Ramos (cell line): ENCODE measurements around the gene MMP28.

ENCODE experiments used
- in situ Hi-C: fragments of 300-500 bp; cut with MboI; formaldehyde crosslinking; loops from one replicate; pipeline ENCODE4 v1.14.3; 2022; ENCODE audit warnings: low sequenced_read_pairs; ENCODE audit not compliant: unreplicated experiment

The MMP28 gene

DNA sequence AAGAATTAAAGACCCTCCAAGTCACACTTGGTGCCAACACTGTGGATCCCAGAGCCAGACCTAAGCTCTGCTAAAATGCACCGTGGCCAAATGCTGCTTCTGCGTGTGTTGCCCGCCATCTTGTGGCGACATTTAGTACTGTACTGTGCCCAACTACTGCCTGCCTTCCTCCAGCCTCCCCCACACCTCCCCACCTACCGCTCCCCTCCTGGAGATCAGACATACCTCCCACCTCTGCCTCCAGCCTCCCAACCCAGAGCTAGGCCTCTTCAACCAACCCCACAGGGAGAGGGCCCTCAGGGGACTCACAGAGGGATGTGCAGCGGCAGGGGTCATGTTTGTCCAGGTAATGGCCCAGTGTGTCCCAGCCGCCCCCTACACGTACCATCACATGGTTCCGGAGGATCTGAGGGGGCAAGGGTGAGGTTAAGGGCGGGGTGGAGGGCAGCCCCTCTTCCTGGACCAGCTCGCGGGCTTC is 47.9 kb downstream of the MMP28 start:
- in situ Hi-C loops: loop anchor here (5.0 to 10.0 kb wide), 2 partner anchors 140 to 433 kb away; no protein-coding TSS in a partner anchor

DNA sequence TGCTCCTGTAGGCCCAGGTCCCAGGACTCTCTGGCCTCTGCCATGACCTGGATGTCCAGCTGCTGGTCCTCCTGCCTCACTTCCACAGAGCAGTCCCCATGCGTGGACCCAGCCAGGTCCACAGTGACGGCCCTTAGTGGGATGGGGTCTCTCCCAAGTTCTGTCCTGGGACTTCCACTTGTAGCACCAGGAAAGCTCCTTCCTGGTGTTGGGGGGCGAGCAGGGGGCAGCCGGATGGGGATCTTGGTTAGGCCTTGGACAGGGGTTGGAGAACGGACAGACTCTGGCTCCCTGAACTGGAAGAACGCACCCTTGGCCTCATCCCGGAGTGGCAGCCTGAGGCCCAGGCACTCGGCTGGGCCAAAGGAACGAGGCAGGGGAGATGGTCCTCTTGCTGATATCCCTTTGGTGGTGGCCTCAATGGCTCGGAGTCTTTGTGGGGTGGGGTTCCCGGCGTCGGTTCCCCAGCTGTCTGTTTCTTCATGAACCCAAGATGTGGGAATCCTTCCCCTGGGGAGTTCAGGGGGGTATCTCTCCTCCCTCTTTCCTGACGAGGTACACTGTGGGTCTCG is 49.6 kb downstream of the MMP28 start:
- in situ Hi-C loops: loop anchor here (5.0 to 10.0 kb wide), 2 partner anchors 139 to 431 kb away; no protein-coding TSS in a partner anchor

DNA sequence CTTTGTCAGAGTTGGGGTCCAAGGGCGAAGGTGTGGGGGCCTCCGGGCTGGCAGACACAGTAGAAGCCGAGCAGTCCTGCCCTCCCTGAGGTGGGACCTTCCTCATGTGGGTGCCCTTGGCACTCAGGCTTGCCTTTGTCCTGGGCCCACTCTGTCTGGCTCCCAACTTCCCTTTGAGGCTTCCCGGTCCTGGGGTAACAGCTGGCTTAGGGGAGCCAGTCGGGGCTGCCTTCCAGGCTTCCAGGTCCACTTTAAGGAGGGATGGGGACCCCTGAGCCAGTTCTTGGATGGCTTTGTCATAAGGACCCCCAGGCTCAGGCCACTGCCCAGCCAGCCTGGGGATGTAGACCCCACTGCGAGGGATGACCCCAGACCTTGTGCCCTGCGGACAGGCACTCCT is 50.2 kb downstream of the MMP28 start:
- in situ Hi-C loops: loop anchor here (5.0 to 10.0 kb wide), 2 partner anchors 138 to 430 kb away; no protein-coding TSS in a partner anchor

DNA sequence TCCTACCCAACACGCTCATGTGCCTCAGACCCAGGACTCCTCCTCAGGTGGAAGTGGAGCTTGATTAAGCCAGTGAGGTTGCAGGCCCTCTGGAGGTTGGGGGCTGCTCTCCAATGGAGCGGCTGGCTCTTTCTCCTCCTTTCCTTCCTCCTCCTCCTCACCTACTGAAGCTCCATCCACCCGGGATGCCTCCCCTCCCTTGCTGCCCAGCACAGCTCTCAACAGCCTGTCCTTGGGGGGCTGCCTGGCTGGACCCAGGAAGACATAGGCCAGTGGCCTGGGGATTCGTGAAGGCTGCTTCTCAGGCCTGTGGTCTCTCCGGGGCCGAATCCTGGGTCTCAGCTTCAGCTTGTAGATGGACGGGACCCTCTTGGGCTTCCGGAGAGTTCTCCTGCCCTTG is 50.6 kb downstream of the MMP28 start:
- in situ Hi-C loops: loop anchor here (5.0 to 10.0 kb wide), 2 partner anchors 138 to 430 kb away; no protein-coding TSS in a partner anchor

DNA sequence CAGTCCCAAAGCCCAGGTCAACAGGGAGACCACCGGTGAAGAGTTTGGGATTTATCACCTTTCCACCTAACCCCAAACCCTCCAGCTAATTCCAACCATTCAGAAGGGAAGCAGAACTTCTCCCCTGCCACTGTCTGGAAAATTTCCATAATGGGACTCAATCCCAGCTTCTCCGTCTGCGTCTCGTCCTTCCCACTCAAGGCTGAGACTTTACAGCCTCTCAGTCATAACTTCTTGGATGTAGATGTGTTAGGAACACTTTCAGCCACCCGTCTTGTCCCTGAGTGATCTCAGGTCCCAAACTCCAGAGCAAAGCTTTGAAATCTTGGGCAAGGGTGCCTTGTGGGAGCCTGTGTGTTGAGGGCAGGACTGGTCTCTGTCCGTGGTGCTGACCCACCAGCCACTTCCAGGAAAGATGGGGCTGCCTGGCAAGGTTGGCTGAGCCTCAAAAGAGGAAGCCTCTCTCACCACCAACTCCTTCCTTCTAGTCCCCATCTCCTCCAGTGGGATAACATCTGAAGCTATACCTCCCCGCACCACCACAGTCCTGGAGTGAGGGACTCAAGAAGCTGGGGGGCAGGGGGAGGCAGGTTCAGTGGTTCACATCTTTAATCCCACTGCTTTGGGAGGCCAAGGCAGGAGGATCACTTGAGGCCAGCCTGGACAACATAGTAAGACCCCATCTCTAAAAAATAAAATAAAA is 51.7 kb downstream of the MMP28 start:
- in situ Hi-C loops: loop anchor here (10.0 kb wide), 1 partner anchor 429 kb away; no protein-coding TSS in a partner anchor

DNA sequence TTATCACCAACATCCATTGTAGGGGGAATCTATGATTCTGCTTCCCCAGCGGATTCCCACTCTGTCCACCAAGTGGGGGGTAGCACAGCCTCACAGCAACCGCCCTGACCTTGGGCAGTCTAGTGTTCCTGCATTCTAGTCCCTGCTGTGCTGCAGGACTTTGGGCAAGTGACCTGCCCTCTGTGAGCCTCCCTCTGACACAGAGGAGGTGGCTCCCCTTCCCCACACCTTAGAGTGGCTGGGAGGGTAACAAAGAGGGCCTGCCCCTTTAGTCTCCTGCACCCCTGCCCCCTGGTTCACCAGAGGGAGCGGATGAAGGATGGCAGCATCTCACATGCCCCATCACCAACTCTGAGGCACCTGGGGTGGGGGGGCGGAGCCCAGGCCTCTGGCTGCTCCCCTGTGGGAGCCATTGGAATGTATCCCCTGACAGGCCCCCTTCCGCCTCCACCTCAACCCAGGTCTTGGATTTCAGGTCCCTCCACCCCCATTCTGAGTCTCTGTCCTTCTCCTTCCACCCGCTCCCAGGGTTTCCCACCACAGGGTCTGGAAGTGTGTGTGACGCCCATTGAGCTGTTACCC is 52.5 kb downstream of the MMP28 start:
- in situ Hi-C loops: loop anchor here (10.0 kb wide), 1 partner anchor 428 kb away; no protein-coding TSS in a partner anchor

DNA sequence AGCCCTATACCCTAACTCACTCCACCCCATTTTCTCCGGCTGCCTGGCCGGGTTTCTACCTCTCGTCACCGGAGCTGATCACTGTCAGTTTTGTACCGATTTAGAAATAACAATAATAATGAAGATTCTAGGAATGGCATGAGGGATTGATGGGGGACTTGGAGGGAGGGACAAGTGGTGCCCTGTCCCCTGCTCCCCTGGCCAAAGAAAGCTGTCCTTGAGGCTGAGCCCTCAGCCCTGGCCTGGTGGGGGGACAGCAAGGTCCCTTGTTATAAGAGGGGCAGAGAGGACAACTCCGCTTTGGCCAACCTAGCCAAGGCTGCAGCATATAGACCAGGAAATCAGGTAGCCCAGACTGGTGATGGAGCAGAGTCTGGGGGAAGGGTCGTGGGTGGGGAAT is 52.9 kb downstream of the MMP28 start:
- in situ Hi-C loops: loop anchor here (10.0 kb wide), 1 partner anchor 428 kb away; no protein-coding TSS in a partner anchor

DNA sequence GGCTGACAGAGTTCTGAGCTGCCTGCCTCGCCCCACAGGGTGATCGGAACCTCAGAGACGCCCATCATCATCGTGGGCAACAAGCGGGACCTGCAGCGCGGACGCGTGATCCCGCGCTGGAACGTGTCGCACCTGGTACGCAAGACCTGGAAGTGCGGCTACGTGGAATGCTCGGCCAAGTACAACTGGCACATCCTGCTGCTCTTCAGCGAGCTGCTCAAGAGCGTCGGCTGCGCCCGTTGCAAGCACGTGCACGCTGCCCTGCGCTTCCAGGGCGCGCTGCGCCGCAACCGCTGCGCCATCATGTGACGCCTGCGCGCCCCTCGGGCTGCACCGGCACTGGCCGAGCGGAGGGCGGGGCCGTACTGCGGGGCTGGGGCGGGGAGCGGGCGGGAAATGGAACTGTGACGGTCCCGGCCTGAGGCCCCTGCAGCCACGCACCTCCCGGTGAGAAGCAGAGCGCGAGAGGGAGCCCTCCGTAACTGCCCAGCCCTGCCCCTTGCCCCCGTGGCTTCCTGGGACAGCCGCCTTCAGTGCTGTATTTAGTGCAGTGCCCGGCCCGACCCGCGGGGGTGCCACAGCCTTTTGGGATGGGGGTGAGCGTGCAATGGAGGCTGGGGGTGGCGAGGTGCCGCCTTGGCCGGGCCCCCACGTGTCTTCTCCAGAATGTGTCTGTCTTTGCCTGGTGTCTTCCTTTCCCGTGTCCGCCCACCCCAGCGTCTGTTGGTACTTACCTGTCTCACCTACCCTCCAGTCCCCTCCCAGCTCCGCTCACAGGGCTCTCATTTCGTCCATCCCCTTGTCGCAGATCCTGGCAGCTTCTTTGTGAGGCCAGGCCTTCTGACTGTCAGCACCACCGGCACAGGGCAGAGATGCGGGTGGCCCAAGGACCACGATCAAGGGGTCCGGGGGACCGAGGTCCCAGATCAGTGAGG is 54.2 kb downstream of the MMP28 start:
- in situ Hi-C loops: loop anchor here (10.0 kb wide), 1 partner anchor 426 kb away; no protein-coding TSS in a partner anchor

DNA sequence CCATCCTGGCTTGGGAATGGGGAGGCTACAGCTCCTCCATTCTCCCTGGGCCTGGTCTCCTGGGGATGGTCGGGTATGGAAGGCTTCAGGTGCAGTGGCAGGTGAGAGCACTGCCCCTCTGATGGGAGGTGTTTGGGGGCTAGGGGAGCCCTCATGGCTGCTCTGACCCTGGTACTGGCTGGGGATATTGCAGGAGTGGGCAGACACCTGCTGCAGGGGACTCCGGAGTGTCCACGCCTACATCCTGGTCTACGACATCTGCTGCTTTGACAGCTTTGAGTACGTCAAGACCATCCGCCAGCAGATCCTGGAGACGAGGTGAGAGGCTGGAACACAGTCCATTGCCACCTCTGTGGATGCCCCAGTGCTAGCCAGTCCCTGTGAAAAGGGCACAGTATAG is 55.2 kb downstream of the MMP28 start:
- in situ Hi-C loops: loop anchor here (10.0 kb wide), 1 partner anchor 425 kb away; no protein-coding TSS in a partner anchor

DNA sequence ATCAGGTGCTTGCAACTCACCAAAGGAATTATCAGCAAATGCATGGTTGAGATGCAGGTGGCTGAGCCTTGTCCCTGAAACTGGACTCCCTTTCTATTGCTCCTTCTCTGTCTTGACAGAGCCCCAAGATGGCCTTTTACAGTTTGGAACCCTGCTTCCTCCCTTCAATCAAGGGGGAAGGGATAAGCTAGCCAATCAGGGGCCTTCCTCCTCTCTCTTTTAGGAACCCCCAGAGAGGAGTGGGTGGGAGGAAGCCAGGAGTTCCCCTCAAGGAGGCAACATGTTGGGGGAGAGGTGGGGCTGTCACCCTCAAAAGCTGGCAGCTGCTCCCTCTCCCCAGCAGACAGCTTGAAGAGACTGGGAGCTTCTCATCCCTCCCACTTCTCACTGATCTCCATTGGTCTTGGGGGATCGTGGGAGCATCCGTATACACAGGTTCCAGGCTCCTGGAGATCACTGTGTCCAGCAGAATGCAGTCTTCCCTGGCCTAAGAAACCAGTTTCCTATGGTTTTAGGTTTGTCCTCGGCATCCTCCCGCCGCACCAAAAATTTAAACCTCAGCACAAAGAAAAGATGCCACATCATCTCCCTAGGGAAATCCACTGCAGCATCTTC is 56.8 kb downstream of the MMP28 start:
- in situ Hi-C loops: no loop called here

DNA sequence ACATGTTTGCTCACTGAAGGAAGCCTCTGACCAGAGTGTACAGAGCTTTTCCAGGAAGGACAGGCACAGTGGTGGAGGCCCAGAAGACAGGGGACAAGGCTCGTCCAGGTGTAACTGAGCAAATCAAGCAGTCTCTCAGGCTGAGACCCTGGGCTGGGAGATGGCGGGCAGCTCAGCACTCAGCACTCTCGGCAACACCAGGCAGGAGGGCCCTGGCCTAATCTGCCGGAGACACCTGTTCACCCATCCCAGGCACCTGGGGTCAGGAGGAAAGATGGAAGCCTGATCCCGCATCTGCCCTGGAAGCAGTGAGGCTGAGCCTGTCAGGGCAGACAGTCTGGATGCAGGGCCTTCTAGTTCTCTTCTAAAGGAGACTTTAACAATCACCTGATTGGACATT is 59.2 kb downstream of the MMP28 start:
- in situ Hi-C loops: no loop called here

DNA sequence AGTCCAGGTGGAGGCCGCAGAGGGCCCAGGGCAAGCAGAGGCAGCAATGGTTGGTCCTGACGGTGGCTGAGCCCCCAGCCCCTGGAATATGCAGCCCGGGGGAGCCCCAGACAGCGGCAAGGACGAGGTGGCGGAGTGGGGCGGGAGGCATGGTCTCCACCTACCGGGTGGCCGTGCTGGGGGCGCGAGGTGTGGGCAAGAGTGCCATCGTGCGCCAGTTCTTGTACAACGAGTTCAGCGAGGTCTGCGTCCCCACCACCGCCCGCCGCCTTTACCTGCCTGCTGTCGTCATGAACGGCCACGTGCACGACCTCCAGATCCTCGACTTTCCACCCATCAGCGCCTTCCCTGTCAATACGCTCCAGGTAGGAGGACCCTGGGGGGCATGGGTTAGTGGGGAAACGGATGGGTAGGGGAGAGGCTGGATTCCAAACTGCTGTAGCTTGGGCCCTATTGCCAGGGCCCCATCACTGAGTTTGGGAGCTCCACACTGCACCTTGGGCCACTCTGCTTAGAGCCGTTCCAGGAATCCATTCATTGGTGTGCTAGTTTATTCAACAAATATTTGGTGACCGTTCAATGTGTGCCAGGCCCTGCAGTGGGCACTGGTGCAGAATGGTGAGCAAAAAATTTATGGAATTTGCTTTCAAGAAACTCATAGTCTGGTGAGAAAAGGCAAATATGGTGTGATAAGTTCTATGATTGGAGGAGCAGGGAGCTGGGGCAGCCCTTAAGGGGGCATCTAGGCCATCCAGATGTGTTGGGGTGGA is 60.2 kb downstream of the MMP28 start:
- in situ Hi-C loops: no loop called here

DNA sequence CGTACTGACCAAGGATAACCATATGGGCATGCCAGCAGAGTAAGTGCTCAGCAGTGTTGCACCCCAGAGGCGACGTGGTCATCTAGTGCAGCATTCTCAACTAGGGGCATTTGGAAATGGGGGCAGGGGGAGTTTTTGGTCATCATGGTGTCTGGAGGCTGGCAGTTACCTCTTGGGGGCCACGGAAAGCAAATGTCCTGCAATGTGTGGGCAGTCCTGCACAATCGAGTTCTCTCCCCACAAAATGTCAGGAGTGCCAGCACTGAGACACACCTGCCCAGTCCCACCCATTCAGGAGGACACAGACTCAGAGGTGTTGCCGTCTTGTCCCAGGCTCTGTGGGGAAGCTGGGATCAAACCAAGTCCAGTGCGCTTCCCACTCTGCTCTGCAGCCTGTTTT is 61.0 kb downstream of the MMP28 start:
- in situ Hi-C loops: no loop called here

DNA sequence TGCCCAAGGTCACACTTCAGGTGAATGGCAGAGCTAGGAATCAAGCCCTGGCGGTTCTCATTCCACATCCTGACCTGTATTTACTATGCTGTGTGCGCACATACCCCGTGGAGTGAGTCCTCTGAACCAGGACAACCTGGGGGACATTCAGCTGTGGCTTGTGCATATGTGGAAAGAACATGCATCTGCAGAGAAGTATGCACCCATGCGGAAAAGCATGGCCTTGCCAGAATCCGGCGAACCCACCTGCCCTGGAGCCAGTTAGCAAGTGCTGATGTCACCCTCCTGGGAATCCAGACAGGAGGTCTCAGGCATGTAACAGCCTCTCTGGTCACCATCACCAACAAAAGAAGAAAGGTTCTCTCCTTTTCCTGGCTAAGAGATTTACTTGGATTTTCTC is 62.1 kb downstream of the MMP28 start:
- in situ Hi-C loops: no loop called here

DNA sequence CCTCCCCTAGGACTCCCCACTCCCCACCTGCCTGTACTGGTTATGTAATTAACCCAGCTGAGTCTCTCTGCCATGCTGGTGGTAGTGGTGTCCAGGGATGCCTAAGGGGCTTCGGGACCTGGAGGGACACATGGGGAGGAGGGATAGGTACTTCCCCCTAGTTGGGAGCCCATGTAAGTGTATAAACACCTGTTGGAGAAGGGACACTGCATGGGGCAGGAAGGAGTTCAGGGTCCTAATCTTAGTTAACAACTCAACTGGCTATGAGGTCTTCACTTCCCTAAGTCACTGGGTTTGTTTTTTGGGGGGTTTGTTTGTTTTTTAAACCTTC is 62.7 kb downstream of the MMP28 start:
- in situ Hi-C loops: no loop called here

DNA sequence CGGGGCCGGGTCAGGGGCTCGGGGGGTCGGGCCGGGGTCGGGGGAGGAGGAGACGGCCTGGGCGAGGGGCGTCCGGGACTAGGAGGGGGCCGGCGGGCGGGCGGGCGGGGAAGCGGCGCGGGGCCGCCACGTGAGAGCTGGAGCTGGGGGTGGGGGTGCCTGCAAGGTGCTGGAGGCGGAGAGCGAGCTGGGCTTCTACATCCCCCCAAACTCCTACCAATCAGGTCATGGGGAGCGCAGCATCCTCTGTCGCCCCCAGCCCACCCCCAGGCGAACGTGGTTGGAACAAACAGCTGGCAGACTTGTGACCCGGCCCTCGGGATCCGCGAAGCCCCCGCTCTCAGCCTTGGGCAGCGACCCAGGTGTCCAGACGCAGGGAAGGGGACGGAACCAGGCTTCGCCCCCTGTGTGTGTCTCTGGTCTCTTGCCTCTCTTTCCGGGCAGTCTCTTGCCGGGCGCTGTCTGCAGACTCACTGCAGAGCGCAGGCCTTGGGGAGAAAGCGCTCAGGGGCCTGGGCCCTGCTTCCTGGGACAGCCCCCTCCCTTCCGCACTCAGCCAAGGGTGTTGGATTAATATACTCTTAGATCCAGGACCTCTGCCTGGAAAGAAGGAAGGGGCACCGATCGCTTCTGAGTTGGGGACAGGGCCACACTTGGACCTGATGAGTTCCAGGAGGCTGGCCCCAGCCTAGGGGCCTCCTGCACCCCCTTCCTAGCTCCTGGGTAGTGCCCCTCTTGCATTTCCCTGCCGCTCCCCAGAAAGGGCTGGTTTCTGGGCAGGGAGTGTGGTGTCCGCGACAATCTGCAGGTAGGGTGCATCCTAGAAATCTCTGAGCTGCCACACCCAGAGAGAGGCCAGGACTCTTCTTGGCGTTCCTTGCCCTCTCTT is 63.3 kb downstream of the MMP28 start:
- in situ Hi-C loops: no loop called here

DNA sequence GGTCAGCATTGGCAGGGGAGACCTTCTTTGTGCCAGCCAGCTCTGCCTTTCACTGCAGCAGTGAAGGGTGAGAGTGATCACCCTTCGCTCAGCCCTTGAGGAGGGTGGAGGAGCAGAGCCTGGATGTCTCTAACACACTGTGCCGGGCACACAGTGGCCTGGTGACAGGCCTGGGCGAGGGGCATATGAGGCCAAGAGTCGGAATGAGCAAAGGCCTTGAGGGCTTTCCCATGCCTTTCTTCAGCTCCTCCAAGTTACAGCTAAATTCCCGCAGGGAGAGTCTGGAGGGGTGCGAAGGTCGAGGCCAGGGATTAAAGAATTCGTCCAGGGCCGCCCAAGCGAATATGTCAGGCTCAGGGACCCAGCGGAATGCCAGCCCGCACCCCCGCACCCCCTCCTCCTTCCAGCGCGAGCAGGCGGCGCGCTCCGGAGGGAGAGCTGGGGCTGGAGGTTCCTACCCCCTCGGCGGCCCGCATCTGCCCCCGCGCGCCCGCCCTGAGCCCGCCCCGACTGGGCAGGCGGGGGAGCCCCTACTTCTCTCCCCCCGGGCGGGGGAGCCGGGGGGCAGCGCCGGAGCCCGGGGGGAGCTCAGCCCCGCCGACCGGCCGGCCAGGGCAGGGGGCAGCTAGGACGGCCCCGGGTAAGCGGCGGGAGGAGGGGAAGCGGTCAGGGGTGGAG is 64.1 kb downstream of the MMP28 start, which contains the start of gene RASL10B:
Gene RASL10B (plus strand): TSS at position 401 of the 678 bp plus-strand sequence. CDS start 3,546 bp downstream, outside the sequence.
- in situ Hi-C loops: no loop called here
